Hematopoietic multipotent progenitor cell (in vitro differentiated cells): ENCODE results near the gene ZBED2. TPM values are rescaled to one million over a fixed set of nuclear protein-coding genes. Genes with fewer than 3 reads are reported as not detected.
"Not testable (repeated sequence)": the region's sequence is repeated elsewhere in the genome, so short reads cannot be mapped to it uniquely, and the experiment has no call there.

Experiments used
- DNase-seq, 3 donors: peaks; one replicate each; pipeline ENCODE4 v3.0.0-alpha.2; 2011 to 2015; ENCODE audit warnings: low read depth in 2 of 3, low spot score in 2 of 3
- total RNA-seq: library from RNA; depleted of rRNA; stranded (reverse); fragments of >200 nt; gene quantifications from one replicate; pipeline ENCODE4 v1.2.3, GENCODE V29; 2012

The ZBED2 gene
- total RNA-seq, 1 donor, result under 0.01 TPM

DNA sequence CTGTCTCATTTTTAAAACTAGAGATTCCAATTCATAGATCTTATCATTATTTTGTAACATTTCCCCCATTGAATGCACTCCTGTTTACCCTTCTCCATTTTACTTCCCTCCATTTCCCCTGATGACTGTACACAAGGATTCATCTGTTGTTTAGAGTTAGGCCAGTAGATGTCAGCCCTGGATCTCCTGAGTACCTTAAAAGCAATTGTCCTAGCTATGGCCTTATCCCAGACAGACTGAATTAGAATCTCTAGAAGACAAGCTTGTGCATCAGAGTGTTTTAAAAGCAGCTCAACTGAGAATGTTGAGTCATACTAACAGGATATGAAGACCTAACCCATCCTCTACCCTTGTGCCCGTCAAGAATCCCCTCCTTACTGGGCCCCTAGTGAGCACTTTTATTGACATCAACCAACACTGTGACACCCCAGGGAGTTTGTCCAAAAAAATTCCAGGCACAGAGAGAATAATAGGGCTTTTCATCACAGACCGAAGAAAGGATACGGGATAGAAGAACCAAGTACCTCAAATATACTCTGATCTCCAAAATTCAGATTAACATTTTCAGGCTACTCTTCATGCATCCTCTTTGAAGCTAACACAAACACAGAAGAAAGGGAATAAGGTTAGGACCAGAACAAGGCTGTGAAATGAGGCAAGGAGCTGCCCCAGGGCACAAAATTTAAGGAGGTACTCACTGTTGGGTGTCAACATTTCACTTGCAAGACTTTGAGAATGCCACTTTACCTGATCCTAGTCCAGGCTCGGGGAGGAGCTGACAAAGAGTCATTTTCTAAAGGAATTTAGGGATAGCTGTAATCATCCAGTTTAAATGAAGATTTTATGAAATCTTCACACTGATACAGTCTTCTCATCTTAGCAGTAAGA lies 17.1 kb downstream of the ZBED2 start:
- DNase-seq, result peak in 2 of 3 donors; percentile 57 to 79

DNA sequence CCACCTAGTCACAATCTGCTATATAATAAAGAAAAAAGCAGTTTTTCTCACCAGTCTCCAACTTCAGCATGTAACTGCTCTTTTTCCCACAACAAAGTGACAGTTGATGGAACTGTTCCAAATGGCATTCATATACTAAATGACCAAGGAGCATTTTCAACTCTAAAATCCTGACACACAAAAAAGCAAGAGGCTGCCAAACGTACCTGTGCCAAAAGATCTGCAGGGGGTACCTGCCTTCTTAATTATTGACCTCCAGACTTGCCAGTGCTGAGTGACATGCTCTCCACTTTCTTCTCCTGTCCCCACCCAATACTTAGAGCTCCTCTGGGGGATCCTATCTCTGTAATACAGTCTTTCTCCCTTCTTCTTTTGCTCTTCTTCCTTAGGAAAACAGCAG lies 18.0 kb downstream of the ZBED2 start:
- DNase-seq, result no peak

DNA sequence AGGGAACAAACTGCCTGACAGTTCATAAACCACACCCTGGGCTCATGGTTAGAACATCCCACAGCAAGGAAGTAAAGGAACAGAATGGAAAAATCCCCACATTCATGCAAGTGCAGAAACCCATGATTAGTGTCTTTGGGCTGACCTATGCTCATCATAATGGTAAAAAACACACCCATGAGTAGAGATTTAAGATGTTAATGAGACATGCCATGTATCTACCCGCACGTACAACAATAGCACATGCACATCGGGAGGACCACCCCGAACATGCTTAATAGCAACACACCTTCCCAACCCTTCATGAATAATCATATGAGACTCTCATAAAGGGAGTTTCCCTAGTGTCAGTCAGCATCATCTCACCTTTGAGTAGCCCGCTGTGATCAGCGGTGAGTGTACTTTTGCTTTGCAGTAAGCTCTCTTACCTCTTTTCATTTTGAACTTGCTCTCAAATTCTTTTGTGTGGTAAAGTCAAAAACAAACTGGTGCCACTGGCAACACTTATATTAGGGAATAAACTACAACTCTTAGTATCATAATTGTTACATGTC lies 23.2 kb downstream of the ZBED2 start:
- DNase-seq, result no peak

DNA sequence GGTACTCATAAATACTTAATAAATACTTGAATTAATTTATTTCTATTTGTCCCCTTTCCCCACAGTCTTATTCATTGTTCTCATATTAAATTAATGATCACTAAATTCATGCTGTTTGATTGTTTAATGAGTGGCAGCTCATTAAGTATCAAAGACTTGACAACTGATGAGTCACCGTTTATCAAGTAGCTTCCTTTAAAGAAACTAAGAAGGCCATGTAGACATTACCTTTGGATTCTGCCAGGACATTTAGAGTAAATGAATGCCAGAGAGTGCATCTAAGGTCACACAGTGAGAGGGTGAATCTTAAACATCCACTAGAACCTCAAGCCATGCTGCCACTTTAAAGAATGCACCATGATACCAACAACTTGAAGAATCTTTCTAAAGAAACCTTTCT lies 23.9 kb downstream of the ZBED2 start:
- DNase-seq, result no peak

DNA sequence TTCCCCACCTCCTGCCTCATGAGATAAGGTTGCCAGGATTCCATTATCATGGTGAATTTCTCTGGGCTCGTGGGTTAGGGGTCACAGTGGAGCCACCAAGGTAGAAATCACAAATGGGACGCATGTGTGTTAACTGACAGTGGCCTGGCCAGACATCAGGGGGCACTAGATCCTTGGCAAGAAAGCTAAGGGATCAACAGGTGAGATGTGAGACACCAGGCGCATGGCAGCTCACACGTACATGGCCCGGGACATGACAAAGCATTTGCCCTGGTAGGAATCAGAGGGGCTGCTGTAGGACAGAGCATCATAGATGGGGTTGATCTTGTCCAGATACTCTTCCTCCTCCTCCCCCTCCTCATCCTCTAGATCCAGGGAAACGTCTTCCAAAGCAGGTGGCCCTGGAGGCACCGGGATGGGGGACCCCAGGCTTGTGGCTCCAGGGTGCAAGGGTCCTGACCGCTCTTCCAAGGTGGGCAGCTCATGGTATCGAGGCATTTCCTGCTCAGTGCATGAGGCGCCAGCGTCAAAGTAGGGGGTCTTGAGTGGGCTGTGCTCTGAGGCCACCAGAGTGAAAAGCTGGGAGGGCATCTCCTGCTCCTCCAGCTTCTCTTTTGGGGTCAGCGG lies 24.6 kb downstream of the ZBED2 start:
- DNase-seq, result no peak

DNA sequence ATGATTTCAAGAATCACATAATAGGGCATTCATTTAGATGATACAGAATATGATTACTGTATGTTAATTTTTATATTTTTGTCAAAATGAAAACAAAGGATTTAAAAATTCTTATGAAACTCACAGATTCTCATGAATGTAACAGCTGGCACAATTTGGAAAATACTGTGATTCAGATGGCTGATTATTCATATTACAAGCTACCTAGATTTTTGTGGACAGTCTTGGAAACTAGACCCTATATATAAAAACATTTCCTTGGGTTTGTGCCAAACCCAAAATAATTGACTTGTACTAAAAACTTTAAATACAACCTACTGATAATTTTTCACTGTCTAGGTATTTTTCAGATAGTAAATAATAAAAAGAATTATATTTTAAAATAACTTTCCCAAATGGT lies 26.2 kb downstream of the ZBED2 start:
- DNase-seq, result no peak

DNA sequence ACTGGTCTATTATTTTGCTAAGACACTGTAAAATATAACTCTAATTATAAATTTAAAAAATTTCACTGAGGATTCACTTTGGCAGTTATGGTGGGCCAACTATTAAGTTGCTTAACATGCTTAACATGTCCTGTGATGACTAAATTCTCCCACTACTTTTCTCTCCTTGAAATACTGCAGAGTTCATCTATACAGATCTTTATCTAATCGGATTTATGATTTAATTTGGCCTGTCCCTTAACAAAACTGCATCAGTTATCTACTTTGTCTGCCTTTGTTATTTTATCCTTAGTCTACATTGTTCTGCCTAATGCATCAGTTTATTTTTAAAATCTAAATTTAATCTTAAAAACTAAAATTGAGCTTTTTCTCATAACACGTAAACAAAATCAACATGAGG lies 26.8 kb downstream of the ZBED2 start:
- DNase-seq, result no peak

DNA sequence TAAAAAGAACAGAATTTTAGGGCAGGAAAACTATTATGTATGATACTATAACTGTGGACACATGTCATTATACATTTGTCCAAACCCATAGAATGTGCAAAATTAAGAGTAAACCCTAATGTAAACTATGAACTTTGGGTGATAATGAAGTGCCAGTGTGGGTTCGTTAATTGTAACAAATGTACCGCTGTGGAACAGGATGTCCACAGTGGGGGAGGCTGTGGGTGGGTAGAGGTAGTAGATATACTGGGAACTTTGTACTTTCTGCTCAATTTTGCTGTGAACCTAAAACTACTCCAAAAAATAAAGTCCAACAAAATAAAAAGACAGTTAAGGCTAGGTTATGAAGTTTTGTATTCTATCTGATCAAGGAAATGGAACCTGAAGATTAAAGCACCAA lies 28.3 kb downstream of the ZBED2 start:
- DNase-seq, result no peak

DNA sequence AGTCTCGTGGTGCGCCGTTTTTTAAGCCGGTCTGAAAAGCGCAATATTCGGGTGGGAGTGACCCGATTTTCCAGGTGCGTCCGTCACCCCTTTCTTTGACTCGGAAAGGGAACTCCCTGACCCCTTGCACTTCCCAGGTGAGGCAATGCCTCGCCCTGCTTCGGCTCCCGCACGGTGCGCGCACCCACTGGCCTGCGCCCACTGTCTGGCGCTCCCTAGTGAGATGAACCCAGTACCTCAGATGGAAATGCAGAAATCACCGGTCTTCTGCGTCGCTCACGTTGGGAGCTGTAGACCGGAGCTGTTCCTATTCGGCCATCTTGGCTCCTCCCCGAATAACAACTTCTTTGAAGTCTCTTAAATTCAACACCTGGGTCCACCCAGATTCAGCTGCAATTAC lies 33.2 kb downstream of the ZBED2 start:
- DNase-seq, result not testable (repeated sequence)

DNA sequence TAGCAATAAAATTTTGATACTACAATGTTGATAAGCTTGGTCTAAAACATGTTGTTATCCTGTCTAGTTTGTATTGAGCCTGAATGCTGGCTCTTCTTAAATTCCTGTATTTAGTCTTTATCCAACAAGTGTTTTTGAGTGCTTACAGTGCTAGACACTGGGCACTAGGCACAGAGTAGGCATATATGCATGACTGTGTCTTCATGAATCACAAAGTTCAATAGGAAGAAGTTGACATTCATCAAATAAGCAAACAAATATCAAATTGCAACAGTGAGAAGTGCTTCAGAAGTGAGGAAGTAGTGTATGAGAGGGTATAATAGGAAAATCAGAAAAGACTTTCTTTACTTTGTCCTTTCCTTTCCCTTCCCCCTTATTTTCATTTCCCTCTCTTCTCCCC lies 46.4 kb downstream of the ZBED2 start:
- DNase-seq, result no peak

DNA sequence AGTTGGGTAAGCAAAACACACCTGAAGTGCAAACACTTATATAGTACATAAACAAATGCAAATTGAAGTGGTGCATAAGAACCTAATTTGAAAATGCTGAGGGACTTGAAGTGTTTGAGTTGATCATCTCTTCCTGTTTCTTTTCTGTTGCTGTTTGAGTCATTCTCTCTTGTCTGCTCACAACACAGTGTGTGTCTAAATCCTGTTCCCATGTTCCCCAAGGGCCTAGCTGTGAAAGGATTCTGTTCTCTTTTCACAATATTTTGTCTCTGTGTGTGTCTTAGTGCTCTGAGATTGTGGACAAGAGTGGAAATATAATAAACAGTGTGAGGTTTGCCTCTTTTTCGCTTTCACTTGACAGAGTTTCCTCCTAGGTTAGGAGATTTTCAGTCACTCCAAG lies 47.1 kb downstream of the ZBED2 start:
- no peak for DNase-seq

DNA sequence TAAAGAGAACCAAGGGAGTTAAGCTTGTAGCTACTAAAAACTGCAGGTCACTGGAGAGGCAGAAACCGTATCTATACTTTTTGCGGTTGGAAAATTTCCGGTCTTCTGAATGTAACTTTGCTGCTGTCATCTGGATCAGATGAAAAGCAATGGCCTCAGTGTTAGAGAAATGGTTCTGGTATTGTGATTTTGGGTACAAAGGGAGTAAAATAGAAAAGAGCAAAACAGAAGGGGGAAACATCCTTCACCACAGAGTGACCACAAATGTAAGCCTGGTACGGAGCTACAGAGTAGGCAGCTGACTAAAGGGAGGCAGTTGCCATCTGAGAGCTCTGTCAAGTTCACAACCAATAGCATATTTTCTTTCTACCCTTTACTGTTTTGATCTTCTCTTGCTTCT lies 47.5 kb downstream of the ZBED2 start:
- peak in 2 of 3 donors; percentile 48 to 84 for DNase-seq

DNA sequence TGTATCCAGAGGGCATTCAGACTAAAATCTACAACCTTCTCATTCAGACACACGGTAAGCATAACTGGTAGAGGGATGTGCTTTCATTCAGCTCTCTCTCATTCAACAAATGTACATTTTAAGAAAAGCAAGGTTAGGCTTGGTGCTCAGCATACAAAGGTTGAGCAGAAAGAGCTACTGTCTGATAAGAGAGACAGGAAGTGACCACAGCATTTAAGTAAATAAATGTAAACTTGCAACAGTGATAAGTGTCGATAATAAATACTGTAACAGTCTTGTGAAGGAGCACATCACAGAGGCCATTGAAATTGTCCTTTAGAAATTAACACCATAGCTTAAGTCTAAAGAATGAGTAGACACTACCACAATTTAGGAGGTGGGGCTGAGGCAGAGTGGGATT lies 49.8 kb downstream of the ZBED2 start:
- no peak for DNase-seq

Other genes starting within 250 kb of the ZBED2 start
- 1.1 TPM for gene CD96, start 53.1 kb downstream of the ZBED2 start, total RNA-seq
- gene PLCXD2, start 79.3 kb upstream of the ZBED2 start, total RNA-seq, result 2.2 TPM